Colonic mucosa (tissue), 4 donors: ENCODE results near the gene RALGAPA2. TPM values are rescaled to one million over a fixed set of nuclear protein-coding genes. Genes with fewer than 3 reads are reported as not detected.

Source experiments
- DNase-seq: peaks from one replicate; pipeline ENCODE4 v3.0.0-alpha.2; 2020
- H3K27ac ChIP-seq: fragments of 200-600 bp; one replicate; pipeline ENCODE4 v1.8.0; 2021
- H3K27me3 ChIP-seq: fragments of 200-600 bp; one replicate; pipeline ENCODE4 v1.8.0; 2021
- H3K36me3 ChIP-seq: fragments of 200-600 bp; one replicate; pipeline ENCODE4 v1.8.0; 2021
- H3K4me1 ChIP-seq: fragments of 200-600 bp; one replicate; pipeline ENCODE4 v1.8.0; 2021; ENCODE audit warnings: mild to moderate bottlenecking
- H3K4me3 ChIP-seq: fragments of 200-600 bp; one replicate; pipeline ENCODE4 v1.8.0; 2021
- H3K9ac ChIP-seq, 2 donors: one replicate each; pipeline ENCODE4 v1.7.0; 2013; ENCODE audit warnings: control low read depth in 2 of 2, low read depth in 2 of 2, low read length in 2 of 2
- H3K9me3 ChIP-seq: fragments of 200-600 bp; one replicate; pipeline ENCODE4 v1.8.0; 2021
- CTCF ChIP-seq: fragments of 200-600 bp; IDR thresholded peaks from one replicate; pipeline ENCODE4 v1.8.0; 2022; ENCODE audit warnings: antibody characterized with exemption, mild to moderate bottlenecking
- intact Hi-C: fragments of 100-400 bp; cut with DNase I; formaldehyde crosslinking; loops from one replicate; pipeline ENCODE4 v1.14.1; 2022
- total RNA-seq, 2 donors: library from RNA; stranded (reverse); fragmentation: NEBNext Ultra II Directional in 1 of 2; extraction: Animal tissue kit (Norgen Biotek cat#: 25700) in 1 of 2; gene quantifications; one replicate each; pipeline ENCODE4 v1.2.1, GENCODE V29; 2021
- donor health status: healthy.
- donor health status: DM: no; HTN: no; CAD: no.
- donor health status: DM: no; HTN: no; CAD: no.

The RALGAPA2 gene
- total RNA-seq, 2 donors from 2014 or later, result 64.5 to 66.1 TPM

DNA sequence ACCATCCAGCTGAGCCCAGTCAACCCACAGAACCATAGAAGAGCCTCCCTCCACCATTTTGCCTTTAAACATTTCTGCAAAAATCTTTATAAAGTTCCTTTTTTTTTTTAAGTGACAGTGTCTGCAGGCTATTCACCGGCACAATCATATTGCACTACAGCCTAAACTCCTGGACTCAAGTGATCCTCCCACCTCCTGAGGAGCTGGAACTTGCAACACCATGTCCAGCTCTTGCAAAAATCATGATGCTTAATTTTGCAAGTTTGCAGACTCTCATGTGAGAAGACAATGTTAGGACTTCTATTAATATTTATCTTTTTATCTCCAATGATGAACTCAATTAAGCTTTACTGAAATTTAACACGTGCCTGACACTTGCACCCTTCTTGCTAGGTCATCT lies 255.7 kb downstream of the RALGAPA2 start:
- H3K27me3 ChIP-seq, result no peaks in the 10 kb centered on the region
- H3K9ac ChIP-seq, result no peak overlapping the region
- no peak overlapping the region for H3K4me3 ChIP-seq
- no peaks in the 10 kb centered on the region for H3K4me1 ChIP-seq
- no peaks in the 10 kb centered on the region for H3K9me3 ChIP-seq
- intact Hi-C loops, result no loop called here
- TF ChIP-seq CTCF, result no peak
- H3K27ac ChIP-seq, result no peak overlapping the region
- no peaks in the 10 kb centered on the region for H3K36me3 ChIP-seq
- no peak for DNase-seq

DNA sequence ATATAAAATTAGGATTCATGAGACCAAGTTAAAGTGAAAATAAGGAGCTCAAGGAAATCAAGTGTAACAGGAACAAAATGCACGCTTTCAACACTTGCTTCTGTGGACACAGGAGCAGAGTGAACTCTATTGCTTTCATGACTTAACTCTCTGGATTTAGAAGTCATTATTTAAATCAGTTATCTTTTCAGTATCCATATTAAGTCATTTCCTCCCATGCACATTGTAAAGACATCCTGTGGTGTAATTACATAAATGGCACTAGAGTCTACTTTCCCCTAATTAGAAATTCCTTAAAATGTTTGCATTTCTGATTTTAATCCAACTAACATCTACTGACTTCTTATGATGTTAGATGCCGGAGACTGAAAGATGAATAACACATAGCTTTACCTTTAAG lies 256.5 kb downstream of the RALGAPA2 start:
- TF ChIP-seq CTCF, result no peak
- H3K27ac ChIP-seq, result no peak overlapping the region
- H3K9ac ChIP-seq, result no peak overlapping the region
- H3K4me3 ChIP-seq, result no peak overlapping the region
- H3K9me3 ChIP-seq, result no peaks in the 10 kb centered on the region
- DNase-seq, result no peak
- no peaks in the 10 kb centered on the region for H3K4me1 ChIP-seq
- H3K36me3 ChIP-seq, result no peaks in the 10 kb centered on the region
- intact Hi-C loops, result no loop called here
- no peaks in the 10 kb centered on the region for H3K27me3 ChIP-seq

GRCh38 chr20:20454850-20455627 lies 257.4 kb downstream of the RALGAPA2 start:
- TF ChIP-seq CTCF, result no peak
- no peaks in the 10 kb centered on the region for H3K4me1 ChIP-seq
- no peak overlapping the region for H3K9ac ChIP-seq
- no peaks in the 10 kb centered on the region for H3K36me3 ChIP-seq
- H3K4me3 ChIP-seq, result no peak overlapping the region
- no peaks in the 10 kb centered on the region for H3K9me3 ChIP-seq
- H3K27ac ChIP-seq, result no peak overlapping the region
- intact Hi-C loops, result no loop called here
- H3K27me3 ChIP-seq, result no peaks in the 10 kb centered on the region
- DNase-seq, result no peak

- Histone ChIP-seq H3K9ac (no peak overlapping the region), H3K27me3 (no peaks in the 10 kb centered on the region), H3K36me3 (no peaks in the 10 kb centered on the region), H3K4me3 (no peak overlapping the region), H3K27ac (no peak overlapping the region), H3K9me3 (no peaks in the 10 kb centered on the region), H3K4me1 (no peaks in the 10 kb centered on the region)
- TF ChIP-seq CTCF, result no peak
- no peak for DNase-seq
- intact Hi-C loops, result no loop called here
These were observed 258.1 kb downstream of the RALGAPA2 start for GRCh38 chr20:20454367-20454766.

DNA sequence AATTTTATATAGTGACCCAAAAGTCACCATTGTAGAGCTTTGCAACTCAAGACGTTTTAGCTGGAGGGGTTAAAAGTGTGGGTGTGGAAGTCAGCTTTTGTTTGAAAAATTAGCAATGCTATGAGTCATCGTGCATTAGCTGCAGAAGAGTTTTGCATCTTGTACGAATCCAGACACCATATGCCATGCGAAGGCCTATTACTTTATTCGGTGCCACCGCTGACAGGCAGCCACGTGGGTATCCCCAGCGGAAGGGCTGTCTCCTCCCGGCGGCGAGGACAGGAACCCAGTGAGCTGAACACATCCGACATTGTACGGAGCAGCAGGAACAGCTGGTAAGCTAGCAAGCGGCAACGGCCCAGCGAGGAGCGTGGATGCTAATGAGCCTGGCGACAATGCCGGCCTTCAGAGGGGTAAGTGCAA lies 260.2 kb downstream of the RALGAPA2 start:
- no peak overlapping the region for H3K9ac ChIP-seq
- no peaks in the 10 kb centered on the region for H3K36me3 ChIP-seq
- TF ChIP-seq CTCF, result no peak
- no peaks in the 10 kb centered on the region for H3K27me3 ChIP-seq
- no peak overlapping the region for H3K27ac ChIP-seq
- H3K9me3 ChIP-seq, result no peaks in the 10 kb centered on the region
- DNase-seq, result peak; percentile 26
- H3K4me1 ChIP-seq, result no peaks in the 10 kb centered on the region
- no peak overlapping the region for H3K4me3 ChIP-seq
- intact Hi-C loops, result no loop called here
